K562 (cell line): ENCODE results near the gene SETX. TPM values are rescaled to one million over a fixed set of nuclear protein-coding genes. Genes with fewer than 3 reads are reported as not detected.

Experiments used
- ATAC-seq: fragments of 200-7000 bp; cut with Tn5 transposase; 3 replicates; pipeline ENCODE4 v1.9.1; 2020; ENCODE audit warnings: moderate library complexity
- BruUV-seq: library from RNA; stranded (reverse); fragments of 400-500 nt; replicated peaks from 2 replicates; lab custom pipeline; 2021; lab: Mats Ljungman, UMichigan
- CTCF ChIA-PET: fragments of 300-600 bp; formaldehyde crosslinking; extraction: SDS; loops from one replicate; lab custom pipeline; 2021; ENCODE audit warnings: low intra/inter-chr PET ratio; lab: Yijun Ruan, JAX
- POLR2A ChIA-PET: fragments of 300-600, 350-650 bp; sonication (Branson Sonifier 250); formaldehyde crosslinking; extraction: SDS; loops from one replicate; lab custom pipeline; 2021; ENCODE audit warnings: antibody characterized with exemption, inconsistent platforms; lab: Yijun Ruan, JAX
- DNase-seq, 4 experiments: peaks; one replicate each; pipeline versions ENCODE4 v3.0.0 to v3.0.0-alpha.2; 2011 to 2018; ENCODE audit warnings: low spot score in 3 of 4, mixed read lengths in 3 of 4; ENCODE audit errors: extremely low read depth in 1 of 4
- FAIRE-seq: peaks from 2 replicates; lab custom pipeline; 2011; peaks lifted over from hg19 to GRCh38; lab: Jason Lieb, UNC
- H2AFZ ChIP-seq: 2 replicates; pipeline ENCODE4 v1.6.0; 2011; ENCODE audit warnings: low read depth, low read length, control low read depth, inconsistent platforms
- H3K27ac ChIP-seq: fragments of 200-600 bp; 3 replicates; pipeline ENCODE4 v1.8.0; 2011; ENCODE audit warnings: low read depth, mild to moderate bottlenecking, control low read depth, inconsistent platforms, low read length, moderate library complexity, mixed read lengths; ENCODE audit errors: extremely low read depth
- H3K27me3 ChIP-seq, 2 experiments: fragments of 300-600 bp in 1 of 2; 2 replicates in 1 of 2; 3 replicates in 1 of 2; pipeline versions ENCODE4 v1.6.0 to v1.8.0; 2011; ENCODE audit warnings: inconsistent platforms in 2 of 2, low read length in 2 of 2, mild to moderate bottlenecking in 1 of 2, mixed read lengths in 1 of 2, moderate library complexity in 1 of 2; ENCODE audit not compliant: control insufficient read depth in 2 of 2, insufficient read depth in 2 of 2
- H3K36me3 ChIP-seq: fragments of 300-600 bp; 3 replicates; pipeline ENCODE4 v1.8.0; 2011; ENCODE audit warnings: mild to moderate bottlenecking, low read length, inconsistent platforms; ENCODE audit not compliant: control insufficient read depth, insufficient read depth
- H3K4me1 ChIP-seq, 2 experiments: fragments of 200-600 bp in 1 of 2; replicated peaks in 1 of 2; 2 replicates in 1 of 2; 3 replicates in 1 of 2; pipeline versions ENCODE4 v1.5.1 to v1.8.0; 2011; ENCODE audit warnings: inconsistent platforms in 2 of 2, low read length in 2 of 2, mild to moderate bottlenecking in 1 of 2, mixed read lengths in 1 of 2, moderate library complexity in 1 of 2; ENCODE audit not compliant: control insufficient read depth in 2 of 2, insufficient read depth in 2 of 2
- H3K4me2 ChIP-seq: 2 replicates; pipeline ENCODE4 v1.6.1; 2011; ENCODE audit warnings: low read length, control low read depth, inconsistent platforms, mixed read lengths; ENCODE audit not compliant: insufficient read depth
- H3K4me3 ChIP-seq: fragments of 200-600 bp; sonication (generic), shearing (Covaris generic); 2 replicates; pipeline ENCODE4 v1.5.1; 2016; ENCODE audit warnings: control low read depth, inconsistent platforms
- H3K79me2 ChIP-seq: fragments of 200-600 bp; 3 replicates; pipeline ENCODE4 v1.8.0; 2011; ENCODE audit warnings: low read length, inconsistent platforms; ENCODE audit not compliant: control insufficient read depth, insufficient read depth
- H3K9ac ChIP-seq, 2 experiments: 2 replicates each; pipeline versions ENCODE4 v1.6.0 to v1.6.1; 2011; ENCODE audit warnings: low read depth in 2 of 2, low read length in 2 of 2, control low read depth in 1 of 2, inconsistent platforms in 1 of 2, mild to moderate bottlenecking in 1 of 2, mixed read lengths in 1 of 2; ENCODE audit not compliant: insufficient read depth in 1 of 2
- H3K9me1 ChIP-seq: one replicate; pipeline ENCODE4 v1.6.0; 2011; ENCODE audit warnings: inconsistent platforms, mild to moderate bottlenecking, low read length, moderate library complexity; ENCODE audit not compliant: control insufficient read depth, insufficient read depth
- H3K9me3 ChIP-seq: replicated peaks from 2 replicates; pipeline ENCODE4 v1.5.1; 2011; ENCODE audit warnings: low read depth, low read length, inconsistent platforms; ENCODE audit not compliant: control insufficient read depth, insufficient read depth
- H4K20me1 ChIP-seq: replicated peaks from 2 replicates; pipeline ENCODE4 v1.6.1; 2011; ENCODE audit warnings: low read length, inconsistent platforms, mixed read lengths; ENCODE audit not compliant: control insufficient read depth, insufficient read depth
- PTTG1 ChIP-seq: fragments of 450-650 bp; IDR thresholded peaks from 2 replicates; pipeline ENCODE4 v1.6.1; 2016; ENCODE audit warnings: low read depth, mild to moderate bottlenecking, missing genetic modification characterization, missing compliant biosample characterization
- SNIP1 ChIP-seq: fragments of 450-650 bp; IDR thresholded peaks from 2 replicates; pipeline ENCODE4 v1.7.1; 2017; ENCODE audit warnings: low read depth, mild to moderate bottlenecking
- TFAP4 ChIP-seq: sonication (generic); formaldehyde crosslinking; IDR thresholded peaks from 2 replicates; pipeline ENCODE4 v1.8.0; 2022; ENCODE audit warnings: missing genetic modification reagents, mild to moderate bottlenecking, moderate library complexity, borderline replicate concordance
- WGBS: fragments of 100-300 bp; shearing (Covaris generic); methylation state at CpG from one replicate; pipeline ENCODE4 v1.1.6; 2016; ENCODE audit warnings: low coverage, mixed read lengths; ENCODE audit not compliant: insufficient coverage; ENCODE audit errors: missing lambda C conversion rate; 5-methylcytosine and 5-hydroxymethylcytosine counted together
- in situ Hi-C: fragments of 300-500 bp; cut with MboI; formaldehyde crosslinking; loops from 4 replicates; pipeline ENCODE4 v1.15.0; 2018; ENCODE audit warnings: inconsistent platforms, mixed read lengths
- intact Hi-C: fragments of 100-400 bp; cut with micrococcal nuclease; formaldehyde crosslinking; loops from 2 replicates; pipeline ENCODE4 v1.14.2; 2022
- polyA plus RNA-seq, 8 experiments: library from polyadenylated mRNA; depleted of rRNA in 4 of 8; stranded (reverse) in 5 of 8; unstranded in 3 of 8; fragments of >200 nt; fragmentation: Nextera tagmentation in 2 of 8; fragmentation: Illumina TruSeq in 1 of 8; extraction: Ambion mirVana in 2 of 8; extraction: Trizol in 1 of 8; gene quantifications; 2 replicates each; pipeline versions ENCODE4 v1.2.1 to v1.2.3, GENCODE V29; 2011 to 2014; ENCODE audit warnings: inconsistent platforms in 1 of 8, missing spikeins in 1 of 8
- total RNA-seq, 7 experiments: library from RNA; depleted of rRNA in 6 of 7; stranded (reverse); fragments of >200 nt in 6 of 7; fragmentation: Illumina TruSeq in 2 of 7; extraction: Trizol in 2 of 7; gene quantifications; 2 replicates each; pipeline versions ENCODE4 v1.2.1 to v1.2.3, GENCODE V29; 2011 to 2021; ENCODE audit warnings: low replicate concordance in 1 of 7

The SETX gene
- total and polyA plus RNA-seq, 9 of the 15 experiments (the other 6 are each of a cell fraction or from before 2014, with no cell fraction given) = 8.7 to 45.7 (median 28.7) TPM

- in situ Hi-C loops (no loop called here), intact Hi-C loops (no loop called here)
- H3K4me1 ChIP-seq = peaks cover 0 to 45% of the 10 kb centered on the region in 2 experiments; a peak in 4 of 5 replicates
- peak overlapping the region in 1 of 2 experiments; percentile 59; a peak in 1 of 4 replicates for H3K9ac ChIP-seq
- peaks cover 26 to 80% of the 10 kb centered on the region in 2 experiments for H3K27me3 ChIP-seq
- WGBS = 2% methylated on average over 19 of the region's 19 CpGs
- H3K4me2 ChIP-seq = no peak overlapping the region
- no peak for DNase-seq
- no peak overlapping the region for H2AFZ ChIP-seq
- POLR2A ChIA-PET = interaction anchor here (0.5 kb wide), 1 partner anchor 72 kb away, joined by 3 read pairs; no protein-coding TSS in a partner anchor
- H4K20me1 ChIP-seq = peaks cover 12% of the 10 kb centered on the region
- no peaks in the 10 kb centered on the region for H3K79me2 ChIP-seq
- TF ChIP-seq PTTG1 (tag) (no peak), SNIP1 (no peak), TFAP4 (0 out of 2 replicates have a peak, but pooled peaks have one; percentile 24)
- H3K27ac ChIP-seq = no peak overlapping the region
- no peaks in the 10 kb centered on the region for H3K9me3 ChIP-seq
- H3K4me3 ChIP-seq = no peak overlapping the region
- no peak for FAIRE-seq
- CTCF ChIA-PET = no interaction called here
- ATAC-seq = no peak
- no TSS peak for BruUV-seq
- no peaks in the 10 kb centered on the region for H3K9me1 ChIP-seq
- H3K36me3 ChIP-seq = no peaks in the 10 kb centered on the region
Observed at GRCh38 chr9:132238992-132239391, 115.8 kb downstream of the SETX start.
